Activated naive CD8-positive, alpha-beta T cell treated with anti-CD3 and anti-CD28 coated beads, Interleukin-2, amount 10 ng/mL, durations not matched to agents 7 days and 5 days (primary cell): ENCODE results near the gene CC2D2A. TPM values are rescaled to one million over a fixed set of nuclear protein-coding genes. Genes with fewer than 3 reads are reported as not detected.
"Not testable (repeated sequence)": the region's sequence is repeated elsewhere in the genome, so short reads cannot be mapped to it uniquely, and the experiment has no call there.

ENCODE experiments used
- ATAC-seq: fragments of 150-1000 bp; cut with Tn5 transposase; one replicate; pipeline ENCODE4 v1.10.0; 2021; ENCODE audit warnings: low read depth, moderate library complexity
- POLR2A ChIA-PET: fragments of 350-600 bp; sonication (Branson Sonifier 250); formaldehyde crosslinking; loops from one replicate; lab custom pipeline; 2021; ENCODE audit warnings: antibody characterized with exemption; lab: Charles Lee
- DNase-seq: peaks from one replicate; pipeline ENCODE4 v3.0.0; 2021
- H3K27ac Mint-ChIP-seq: one replicate; pipeline ENCODE4 v1.8.0; 2022; ENCODE audit warnings: mild to moderate bottlenecking, mixed read lengths
- H3K27me3 Mint-ChIP-seq: one replicate; pipeline ENCODE4 v1.8.0; 2022; ENCODE audit warnings: mild to moderate bottlenecking, moderate library complexity, mixed read lengths
- H3K36me3 Mint-ChIP-seq: one replicate; pipeline ENCODE4 v1.8.0; 2021; ENCODE audit warnings: mild to moderate bottlenecking, mixed read lengths
- H3K4me1 Mint-ChIP-seq: one replicate; pipeline ENCODE4 v1.8.0; 2021; ENCODE audit warnings: mixed read lengths
- H3K4me3 Mint-ChIP-seq: one replicate; pipeline ENCODE4 v1.8.0; 2022; ENCODE audit warnings: mild to moderate bottlenecking, moderate library complexity, mixed read lengths
- H3K9me3 Mint-ChIP-seq: one replicate; pipeline ENCODE4 v1.8.0; 2021; ENCODE audit warnings: mixed read lengths
- total RNA-seq, 2 experiments: library from RNA; stranded (reverse); gene quantifications; one replicate each; pipeline ENCODE4 v1.2.3, GENCODE V29; 2021

CC2D2A gene
- total RNA-seq, 2 experiments from 2014 or later: not detected

GRCh38 chr4:15610855-15611254 is 141.2 kb downstream of the CC2D2A start:
- peaks cover 1% of the 10 kb centered on the region for H3K4me1 Mint-ChIP-seq
- no peak overlapping the region for H3K4me3 Mint-ChIP-seq
- no peak overlapping the region for H3K27ac Mint-ChIP-seq
- H3K27me3 Mint-ChIP-seq: no peaks in the 10 kb centered on the region
- H3K9me3 Mint-ChIP-seq: peaks cover 2% of the 10 kb centered on the region
- no peak for ATAC-seq
- H3K36me3 Mint-ChIP-seq: peaks cover 19% of the 10 kb centered on the region
- POLR2A ChIA-PET: no interaction called here
- no peak for DNase-seq

GRCh38 chr4:15612136-15612535 is 142.5 kb downstream of the CC2D2A start:
- H3K4me3 Mint-ChIP-seq: no peak overlapping the region
- H3K9me3 Mint-ChIP-seq: peaks cover 6% of the 10 kb centered on the region
- POLR2A ChIA-PET: no interaction called here
- DNase-seq (no peak), ATAC-seq (no peak)
- peaks cover 32% of the 10 kb centered on the region for H3K36me3 Mint-ChIP-seq
- H3K4me1 Mint-ChIP-seq: peaks cover 5% of the 10 kb centered on the region
- H3K27ac Mint-ChIP-seq: no peak overlapping the region
- no peaks in the 10 kb centered on the region for H3K27me3 Mint-ChIP-seq

GRCh38 chr4:15614891-15615290 is 145.2 kb downstream of the CC2D2A start:
- peaks cover 14% of the 10 kb centered on the region for H3K9me3 Mint-ChIP-seq
- H3K27ac Mint-ChIP-seq, H3K4me3 Mint-ChIP-seq, POLR2A ChIA-PET, H3K27me3 Mint-ChIP-seq, H3K4me1 Mint-ChIP-seq, ATAC-seq, DNase-seq: not testable (repeated sequence)
- H3K36me3 Mint-ChIP-seq: peaks cover 55% of the 10 kb centered on the region

GRCh38 chr4:15617407-15617806 is 147.7 kb downstream of the CC2D2A start:
- DNase-seq, H3K27me3 Mint-ChIP-seq, H3K27ac Mint-ChIP-seq, H3K4me1 Mint-ChIP-seq, ATAC-seq, H3K4me3 Mint-ChIP-seq, POLR2A ChIA-PET: not testable (repeated sequence)
- Mint-ChIP-seq H3K9me3 (peaks cover 20% of the 10 kb centered on the region), H3K36me3 (peaks cover 73% of the 10 kb centered on the region)

GRCh38 chr4:15636818-15637217 is 167.1 kb downstream of the CC2D2A start:
- peaks cover 4% of the 10 kb centered on the region for H3K4me1 Mint-ChIP-seq
- H3K4me3 Mint-ChIP-seq: no peak overlapping the region
- H3K27ac Mint-ChIP-seq: no peak overlapping the region
- POLR2A ChIA-PET: no interaction called here
- no peaks in the 10 kb centered on the region for H3K9me3 Mint-ChIP-seq
- no peak for DNase-seq
- no peak for ATAC-seq
- peaks cover 42% of the 10 kb centered on the region for H3K36me3 Mint-ChIP-seq
- no peaks in the 10 kb centered on the region for H3K27me3 Mint-ChIP-seq

- peaks cover 5% of the 10 kb centered on the region for H3K4me1 Mint-ChIP-seq
- H3K27me3 Mint-ChIP-seq: no peaks in the 10 kb centered on the region
- no peak overlapping the region for H3K27ac Mint-ChIP-seq
- H3K9me3 Mint-ChIP-seq: no peaks in the 10 kb centered on the region
- POLR2A ChIA-PET: no interaction called here
- no peak overlapping the region for H3K4me3 Mint-ChIP-seq
- H3K36me3 Mint-ChIP-seq: peaks cover 26% of the 10 kb centered on the region
- DNase-seq (no peak), ATAC-seq (no peak)
Observed at GRCh38 chr4:15638418-15638817, 168.7 kb downstream of the CC2D2A start.

GRCh38 chr4:15648600-15648999 is 178.9 kb downstream of the CC2D2A start:
- POLR2A ChIA-PET: no interaction called here
- Mint-ChIP-seq H3K27ac (peak overlapping the region; percentile 5), H3K27me3 (no peaks in the 10 kb centered on the region), H3K4me1 (peaks cover 43% of the 10 kb centered on the region), H3K4me3 (no peak overlapping the region), H3K36me3 (peaks cover 1% of the 10 kb centered on the region), H3K9me3 (no peaks in the 10 kb centered on the region)
- DNase-seq (no peak), ATAC-seq (no peak)

GRCh38 chr4:15649914-15650545 is 180.3 kb downstream of the CC2D2A start:
- no peaks in the 10 kb centered on the region for H3K9me3 Mint-ChIP-seq
- peaks cover 1% of the 10 kb centered on the region for H3K36me3 Mint-ChIP-seq
- peak overlapping the region; percentile 63 for H3K4me3 Mint-ChIP-seq
- no peaks in the 10 kb centered on the region for H3K27me3 Mint-ChIP-seq
- POLR2A ChIA-PET: no interaction called here
- H3K4me1 Mint-ChIP-seq: peaks cover 44% of the 10 kb centered on the region
- peak overlapping the region; percentile 22 for H3K27ac Mint-ChIP-seq
- DNase-seq (no peak), ATAC-seq (peak; percentile 63)

Other genes with a start within 250 kb of the CC2D2A start
- gene C1QTNF7, start 41.8 kb upstream of the CC2D2A start, total RNA-seq: not detected
- gene FBXL5, start 185.5 kb downstream of the CC2D2A start, total RNA-seq: 10 to 100 TPM; 48.7 to 53.4 TPM
- 10 to 100 TPM; 19.5 to 22.4 TPM for gene FAM200B, start 211.9 kb downstream of the CC2D2A start, total RNA-seq
- under 1 TPM; 0.78 to 0.91 TPM for gene BST1, start 233.2 kb downstream of the CC2D2A start, total RNA-seq